ENCODE measurements around the gene BMP6. TPM values are rescaled to one million over a fixed set of nuclear protein-coding genes. Genes with fewer than 3 reads are reported as not detected.

The BMP6 gene
- total and polyA plus RNA-seq, 2 of the 8 experiments (the other 6 are each of a cell fraction or from before 2014, with no cell fraction given), result 2.0 to 2.1 TPM

GRCh38 chr6:7787731-7788130 is 61.8 kb downstream of the BMP6 start:
- DNase-seq (ENCODE audit: low read depth in 1 of 2, low spot score in 2 of 2), result no peak
- no peak overlapping the region for H2BK15ac ChIP-seq (ENCODE audit: low read length)
- no peak overlapping the region for H4K5ac ChIP-seq (ENCODE audit: insufficient read length, low read depth, low read length)
- no peak overlapping the region for H4K91ac ChIP-seq (replicated peaks; ENCODE audit: insufficient read length, low read length)
- H3K14ac ChIP-seq (ENCODE audit: insufficient read length), result no peak overlapping the region
- no peaks in the 10 kb centered on the region for H3K27me3 ChIP-seq (replicated peaks in 1 of 4; ENCODE audit: control insufficient read depth in 3 of 4, extremely low read depth in 1 of 4, insufficient read depth in 3 of 4, low read length in 3 of 4)
- no peak overlapping the region for H2AK5ac ChIP-seq (ENCODE audit: low read depth, low read length)
- TF ChIP-seq EZH2 (IDR thresholded peaks at IDR 0.05; ENCODE audit: low read depth, low read length, severe bottlenecking), result no peak
- TF ChIP-seq SIN3A (conservative IDR thresholded peaks at IDR 0.05 in 1 of 2, IDR thresholded peaks at IDR 0.05 in 1 of 2; ENCODE audit: low read depth in 1 of 2, low read length in 2 of 2), result no peak
- TF ChIP-seq CHD1 (IDR thresholded peaks at IDR 0.05; ENCODE audit: low read depth, low read length), result no peak
- no peak for TF ChIP-seq CEBPB (IDR thresholded peaks at IDR 0.05; ENCODE audit: low read depth, low read length)
- no peak overlapping the region for H2BK120ac ChIP-seq (replicated peaks; ENCODE audit: low read depth, low read length)
- H3K9ac ChIP-seq (replicated peaks in 1 of 4; ENCODE audit: extremely low read depth in 1 of 4, low read depth in 3 of 4, low read length in 3 of 4), result no peak overlapping the region
- ChIA-PET POLR2A (ENCODE audit: partially characterized antibody) (no interaction called here), CTCF (ENCODE audit: partially characterized antibody) (interaction anchor here (0.7 to 1.5 kb wide), 3 partner anchors 11 to 55 kb away, joined by 3 to 5 read pairs (median 3); no protein-coding TSS in a partner anchor)
- no peak for FAIRE-seq
- H3K79me2 ChIP-seq (ENCODE audit: control insufficient read depth in 1 of 2, insufficient read depth in 2 of 2, low read length in 2 of 2), result no peaks in the 10 kb centered on the region
- no peak overlapping the region for H2BK20ac ChIP-seq (ENCODE audit: low read length)
- no peak overlapping the region for H3K23ac ChIP-seq (ENCODE audit: insufficient read length)
- no peak overlapping the region for H3K4ac ChIP-seq (replicated peaks; ENCODE audit: insufficient read length, low read depth, low read length)
- H3K4me1 ChIP-seq (replicated peaks in 1 of 4; ENCODE audit: control insufficient read depth in 3 of 4, insufficient read depth in 4 of 4, low read length in 3 of 4), result no peaks in the 10 kb centered on the region
- H3K27ac ChIP-seq (ENCODE audit: low read depth, low read length), result no peak overlapping the region
- H4K20me1 ChIP-seq (replicated peaks in 1 of 2; ENCODE audit: control insufficient read depth in 1 of 2, insufficient read depth in 2 of 2, low read length in 2 of 2), result no peaks in the 10 kb centered on the region
- H3K56ac ChIP-seq (replicated peaks; ENCODE audit: insufficient read length, low read depth, low read length), result no peak overlapping the region
- H2BK5ac ChIP-seq (ENCODE audit: low read depth, low read length), result no peak overlapping the region
- no peak overlapping the region for H3K4me3 ChIP-seq (ENCODE audit: extremely low read depth in 1 of 4, insufficient read depth in 2 of 4, low read depth in 3 of 4, low read length in 4 of 4)
- H3K23me2 ChIP-seq (ENCODE audit: low read depth, low read length), result no peaks in the 10 kb centered on the region
- H3K79me1 ChIP-seq (ENCODE audit: low read depth, low read length), result no peaks in the 10 kb centered on the region; the same call in 1 of the 2 replicates
- no peak overlapping the region for H2BK12ac ChIP-seq (ENCODE audit: low read depth, low read length)
- H3K9me3 ChIP-seq (ENCODE audit: insufficient read depth in 2 of 2, low read depth in 1 of 2, low read length in 1 of 2), result no peaks in the 10 kb centered on the region
- H3K36me3 ChIP-seq (ENCODE audit: control insufficient read depth in 2 of 4, insufficient read depth in 4 of 4, low read length in 3 of 4), result no peaks in the 10 kb centered on the region
- no peak overlapping the region for H3K18ac ChIP-seq (ENCODE audit: extremely low read depth, low read length)
- no peak overlapping the region for H3K4me2 ChIP-seq (ENCODE audit: insufficient read depth in 1 of 2, low read depth in 2 of 2, low read length in 2 of 2)
- no peak overlapping the region for H4K8ac ChIP-seq (ENCODE audit: extremely low read depth, insufficient read depth, low read length)
- H2AFZ ChIP-seq (ENCODE audit: low read length), result no peak overlapping the region
- WGBS, 2 experiments (ENCODE audit: extremely low coverage in 1 of 2, insufficient coverage in 1 of 2, insufficient read length in 1 of 2, insufficient replicate concordance in 2 of 2, low coverage in 1 of 2, low lambda C conversion rate in 2 of 2, missing lambda C conversion rate in 1 of 2), result 92% methylated on average over 2 of the region's 2 CpGs; no CpG with 5 or more reads in 1 of the 2 experiments

All from H1 (cell line).